Measurements from ENCODE around the gene SHH.

SHH gene

DNA sequence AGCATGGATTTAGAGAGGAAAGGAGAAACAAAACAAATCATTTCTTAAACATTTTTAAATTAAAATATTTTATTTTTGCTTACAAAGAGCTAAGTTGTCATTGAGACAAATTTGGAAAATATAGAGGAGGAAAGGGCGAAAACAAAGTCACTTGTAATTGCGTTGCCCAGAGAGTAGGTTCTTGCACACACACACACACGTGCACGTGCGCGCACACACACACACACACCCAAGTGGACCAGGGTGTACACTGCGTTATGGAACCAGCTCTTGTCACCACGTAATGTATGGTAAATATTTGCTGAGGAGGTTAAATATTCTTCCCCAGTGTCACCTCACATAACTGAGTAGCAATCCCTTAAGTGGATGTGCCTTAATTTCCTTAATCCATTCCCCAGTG lies 21.6 kb downstream of the SHH start:
- DNase-seq = no peak

GRCh38 chr7:155789001-155789725 lies 23.1 kb downstream of the SHH start:
- peak in 1 of 2 donors; percentile 19 for DNase-seq

DNA sequence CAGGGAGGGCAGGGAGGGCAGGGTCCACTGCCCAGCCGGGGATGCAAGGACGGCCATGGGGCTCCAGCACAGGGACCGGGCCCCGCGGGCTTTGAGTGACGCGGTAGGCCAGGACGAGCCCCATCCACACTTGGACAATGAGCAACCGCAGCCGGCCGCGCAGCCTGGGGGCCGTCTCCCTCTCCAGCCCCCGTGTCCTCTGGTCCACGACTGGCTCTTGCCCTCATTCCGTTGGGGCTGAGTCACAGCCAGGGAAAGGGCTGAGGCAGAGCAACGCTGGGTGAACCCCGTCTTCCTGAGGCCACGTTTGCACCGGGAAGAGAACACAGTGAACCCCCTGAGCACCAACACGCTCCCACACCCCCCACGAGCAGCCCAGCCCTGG lies 23.7 kb downstream of the SHH start:
- no peak for DNase-seq

DNA sequence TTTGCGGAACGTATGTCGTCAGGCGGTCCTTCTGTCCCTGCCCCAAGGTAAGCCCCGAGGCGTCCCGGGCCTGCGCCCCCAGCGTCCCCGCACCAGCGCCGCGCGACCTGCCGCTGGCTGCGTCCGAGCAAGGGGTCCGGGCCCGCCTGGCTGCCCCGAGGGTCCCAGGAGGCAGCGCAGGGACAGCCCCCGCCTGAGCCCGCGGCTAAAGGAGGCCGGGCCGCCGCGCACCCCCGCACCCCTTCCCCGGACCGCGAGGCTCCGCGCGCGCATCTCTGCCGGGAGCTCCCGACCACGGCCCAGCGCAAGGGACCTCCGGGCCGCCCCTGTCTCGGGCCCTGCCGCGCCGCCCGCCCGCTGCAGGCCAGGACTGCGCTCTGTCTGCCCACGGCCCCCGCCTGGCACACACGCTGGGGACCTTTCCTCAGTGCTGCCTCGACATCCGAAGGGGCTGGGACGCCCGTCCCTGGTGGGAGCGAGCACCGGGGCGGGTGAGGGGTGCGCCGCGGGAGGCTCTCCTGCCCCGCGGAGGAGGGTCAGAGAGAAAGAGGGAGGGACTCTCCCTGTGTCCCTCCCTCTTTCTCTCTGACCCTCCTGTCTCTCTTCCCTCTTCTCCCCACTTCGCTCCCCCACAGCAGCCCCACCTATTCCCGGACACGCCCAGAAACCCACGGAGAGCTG lies 25.0 kb downstream of the SHH start:
- DNase-seq = no peak

DNA sequence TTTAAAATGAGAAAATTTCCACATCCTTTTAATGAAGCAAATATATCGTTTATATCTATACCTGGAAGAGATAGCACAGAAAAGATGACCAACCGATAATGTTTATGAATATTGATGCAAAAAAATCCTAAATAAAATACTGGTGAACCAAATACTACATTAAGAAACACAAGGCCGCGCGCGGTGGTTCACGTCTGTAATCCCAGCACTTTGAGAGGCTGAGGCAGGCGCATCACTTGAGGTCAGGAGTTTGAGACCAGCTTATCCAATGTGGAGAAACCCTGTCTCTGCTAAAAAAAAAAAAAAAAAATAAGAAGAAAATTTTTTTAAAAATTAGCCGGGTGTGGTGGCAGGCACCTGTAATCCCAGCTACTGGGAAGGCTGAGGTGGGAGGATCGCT lies 25.8 kb downstream of the SHH start:
- no peak for DNase-seq

DNA sequence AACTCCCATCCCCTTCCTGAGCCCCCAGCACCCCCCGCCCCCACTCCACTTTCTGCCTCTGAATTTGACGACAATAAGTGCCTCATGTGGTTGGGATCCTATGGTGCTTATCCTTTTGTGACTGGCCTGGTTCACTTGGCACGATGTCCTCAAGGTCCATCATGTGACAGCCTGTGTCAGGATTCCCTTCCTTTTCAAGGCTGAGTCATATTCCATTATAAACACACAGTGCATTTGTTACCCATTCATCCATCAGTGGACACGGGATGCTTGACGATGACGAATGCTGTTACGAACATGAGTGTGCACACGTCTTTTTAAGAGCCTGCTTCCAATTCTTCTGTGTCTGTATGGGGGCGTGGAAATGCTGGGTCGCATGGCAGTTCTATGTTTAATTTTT lies 26.7 kb downstream of the SHH start:
- no peak for DNase-seq

DNA sequence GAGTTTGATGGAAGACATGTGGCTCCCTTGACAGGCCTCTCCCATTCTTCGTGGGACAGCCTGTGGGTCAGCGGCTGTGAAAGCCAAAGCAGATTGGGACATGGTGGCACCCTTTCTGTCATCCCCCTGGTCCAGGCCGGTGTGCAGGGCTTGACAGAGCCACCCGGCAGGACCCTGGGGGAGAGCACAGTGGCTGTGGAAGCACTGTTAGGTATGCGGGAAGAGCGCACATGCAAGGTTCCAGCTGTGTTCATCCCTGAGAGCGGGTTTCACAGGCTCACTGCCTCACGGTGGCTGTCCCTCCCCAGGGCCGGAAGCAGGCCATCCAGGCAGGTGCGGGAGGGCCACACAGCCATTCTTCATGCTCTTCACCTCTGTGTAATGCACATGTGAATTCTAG lies 29.8 kb downstream of the SHH start:
- no peak for DNase-seq

DNA sequence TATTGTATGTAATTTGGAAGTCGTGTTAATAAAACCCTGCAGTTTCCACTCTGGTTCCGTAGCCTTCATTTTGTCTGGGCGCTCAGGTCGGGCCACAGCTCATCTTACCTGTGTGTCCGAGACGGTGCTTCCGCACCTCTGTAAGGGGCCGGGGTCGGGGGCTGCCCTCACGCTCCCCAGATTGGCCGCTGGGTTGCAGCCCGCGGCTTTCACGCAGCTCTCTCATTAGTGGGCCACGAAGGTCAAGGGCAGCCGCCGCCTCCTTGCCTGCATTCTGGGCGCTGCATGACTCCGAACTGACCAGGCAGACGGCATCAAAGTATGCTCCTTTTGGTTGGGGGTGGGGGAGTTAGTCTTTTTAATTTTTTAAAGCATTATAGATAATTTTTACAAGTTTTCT lies 30.8 kb downstream of the SHH start:
- DNase-seq = no peak

- DNase-seq = no peak
Measured at GRCh38 chr7:155780884-155781283, 31.4 kb downstream of the SHH start.

- DNase-seq = no peak
Measured at GRCh38 chr7:155778349-155778748, 33.9 kb downstream of the SHH start.

GRCh38 chr7:155776606-155777005 lies 35.7 kb downstream of the SHH start:
- DNase-seq = no peak

- no peak for DNase-seq
Measured at GRCh38 chr7:155775691-155776090, 36.6 kb downstream of the SHH start.

DNA sequence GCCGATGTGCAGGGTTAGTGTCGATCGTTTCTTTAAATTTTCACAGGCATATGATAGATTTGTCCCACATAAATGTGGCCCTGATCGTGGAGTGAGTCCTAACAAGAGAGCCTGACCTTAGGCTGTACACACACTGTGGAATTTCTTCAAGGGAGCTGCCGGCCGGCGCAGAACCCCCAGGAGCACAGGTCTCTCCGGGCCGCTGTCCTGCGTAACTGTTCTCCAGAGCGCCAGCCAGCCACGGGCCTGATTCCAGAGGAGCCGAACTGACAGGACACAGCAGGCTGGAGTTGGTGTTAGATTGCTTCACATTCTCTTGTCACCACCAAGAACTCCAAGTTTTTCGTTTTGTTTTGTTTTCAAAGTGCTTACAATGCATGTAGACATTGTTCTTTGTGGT lies 37.3 kb downstream of the SHH start:
- DNase-seq = no peak

DNA sequence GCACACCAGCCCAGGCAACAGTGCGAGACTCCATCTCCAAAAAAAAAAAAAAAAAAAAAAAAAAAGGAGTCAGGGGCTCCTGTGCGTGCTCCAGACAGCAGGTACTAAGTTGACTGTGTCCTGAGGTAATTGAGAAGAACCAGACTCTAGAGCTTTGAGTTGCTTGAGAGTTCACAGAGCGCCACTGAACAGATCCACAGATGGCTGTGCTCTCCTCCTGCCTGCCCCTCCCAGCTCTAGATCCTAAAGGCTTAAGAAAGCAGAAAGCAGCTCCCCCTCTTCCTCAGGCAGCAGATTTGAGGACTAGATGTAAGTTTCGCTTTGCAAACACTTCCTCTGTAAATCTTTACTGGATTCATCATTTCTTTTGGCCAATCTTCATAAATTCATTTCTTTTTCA lies 38.7 kb downstream of the SHH start:
- no peak for DNase-seq

GRCh38 chr7:155770241-155770640 lies 42.0 kb downstream of the SHH start:
- DNase-seq = no peak

- peak in 1 of 2 donors; percentile 31 for DNase-seq
Measured at GRCh38 chr7:155769701-155770100, 42.6 kb downstream of the SHH start.

DNA sequence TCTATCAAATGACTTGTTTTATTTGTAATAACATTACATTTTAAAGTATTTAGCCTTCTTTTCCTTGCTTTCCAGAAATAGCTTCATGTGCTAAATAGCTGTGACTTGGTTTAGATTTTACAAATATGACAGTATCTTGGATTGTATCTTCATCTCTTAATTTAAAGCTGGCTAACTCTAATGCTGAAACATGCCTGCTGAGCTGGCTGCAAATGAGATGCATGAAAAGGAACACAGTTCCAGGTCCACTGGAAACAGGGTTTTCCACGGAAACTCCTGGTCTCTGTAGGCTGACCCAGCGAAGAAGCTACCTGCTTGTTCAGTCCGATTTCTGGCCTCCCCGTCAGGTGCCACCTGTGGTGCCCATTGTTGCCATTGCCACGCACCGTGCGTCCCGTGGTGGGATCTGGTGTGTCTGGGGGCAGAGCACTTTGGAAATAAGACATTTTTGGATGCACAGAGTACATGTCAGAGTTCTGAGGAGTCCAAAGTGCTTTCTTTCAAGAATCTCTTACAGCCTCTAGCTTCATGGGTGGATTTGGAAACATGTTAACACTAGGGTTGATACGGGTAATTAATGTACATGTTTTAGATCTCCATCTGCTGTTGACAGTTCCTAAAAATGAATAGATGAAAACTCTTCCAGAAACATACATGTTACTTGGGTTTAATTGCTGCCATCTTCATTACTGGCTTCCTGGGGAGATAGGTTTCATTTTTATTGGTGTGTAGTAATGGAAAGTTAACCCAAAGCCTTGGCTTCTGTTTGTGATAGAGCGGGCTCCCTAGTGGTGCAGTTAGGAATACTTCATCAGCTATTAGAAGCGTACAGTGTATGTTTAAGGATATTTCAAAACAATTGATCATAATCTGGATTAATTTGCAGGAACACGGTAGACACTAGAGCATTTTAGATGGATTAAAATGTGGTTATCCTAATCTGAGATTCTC lies 45.0 kb downstream of the SHH start:
- no peak for DNase-seq

DNA sequence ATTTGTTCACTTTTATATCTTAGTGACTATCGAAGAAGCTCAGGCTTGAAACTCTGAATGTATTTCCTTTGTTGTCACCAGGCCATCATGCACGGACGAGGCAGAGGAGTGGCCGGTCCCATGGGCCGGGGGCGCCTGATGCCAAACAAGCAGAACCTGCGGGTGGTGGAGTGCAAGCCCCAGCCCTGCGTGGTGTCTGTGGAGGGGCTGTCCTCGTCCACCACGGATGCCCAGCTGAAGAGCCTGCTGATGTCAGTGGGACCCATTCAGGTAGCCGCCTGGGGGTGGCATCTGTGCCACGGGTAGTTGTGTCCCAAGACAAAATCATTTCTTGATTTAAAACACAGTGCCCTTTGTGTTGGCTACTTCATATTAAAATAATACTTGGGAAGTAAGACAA lies 45.9 kb downstream of the SHH start:
- DNase-seq = no peak

DNA sequence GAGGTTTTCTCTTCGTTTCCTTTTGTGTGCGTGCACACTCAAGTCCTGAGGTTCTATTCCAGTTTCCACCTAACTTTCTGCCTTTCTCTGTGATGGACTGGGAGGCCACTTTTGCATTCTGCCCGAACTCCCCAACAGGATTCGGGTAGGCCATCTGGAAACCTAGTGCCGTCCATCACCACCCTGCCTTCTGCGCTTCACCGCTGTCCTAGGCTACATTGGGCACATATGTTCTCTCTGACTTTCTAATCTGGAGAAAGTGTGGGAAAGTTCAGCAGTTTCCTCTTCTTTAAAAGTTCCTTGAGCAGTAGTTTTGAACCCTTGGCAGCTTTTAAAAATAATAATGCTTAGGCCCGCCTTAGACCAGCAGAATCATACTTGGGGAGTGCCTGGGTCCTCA lies 46.8 kb downstream of the SHH start:
- DNase-seq = no peak

GRCh38 chr7:155764438-155764793 lies 47.8 kb downstream of the SHH start:
- DNase-seq = no peak

DNA sequence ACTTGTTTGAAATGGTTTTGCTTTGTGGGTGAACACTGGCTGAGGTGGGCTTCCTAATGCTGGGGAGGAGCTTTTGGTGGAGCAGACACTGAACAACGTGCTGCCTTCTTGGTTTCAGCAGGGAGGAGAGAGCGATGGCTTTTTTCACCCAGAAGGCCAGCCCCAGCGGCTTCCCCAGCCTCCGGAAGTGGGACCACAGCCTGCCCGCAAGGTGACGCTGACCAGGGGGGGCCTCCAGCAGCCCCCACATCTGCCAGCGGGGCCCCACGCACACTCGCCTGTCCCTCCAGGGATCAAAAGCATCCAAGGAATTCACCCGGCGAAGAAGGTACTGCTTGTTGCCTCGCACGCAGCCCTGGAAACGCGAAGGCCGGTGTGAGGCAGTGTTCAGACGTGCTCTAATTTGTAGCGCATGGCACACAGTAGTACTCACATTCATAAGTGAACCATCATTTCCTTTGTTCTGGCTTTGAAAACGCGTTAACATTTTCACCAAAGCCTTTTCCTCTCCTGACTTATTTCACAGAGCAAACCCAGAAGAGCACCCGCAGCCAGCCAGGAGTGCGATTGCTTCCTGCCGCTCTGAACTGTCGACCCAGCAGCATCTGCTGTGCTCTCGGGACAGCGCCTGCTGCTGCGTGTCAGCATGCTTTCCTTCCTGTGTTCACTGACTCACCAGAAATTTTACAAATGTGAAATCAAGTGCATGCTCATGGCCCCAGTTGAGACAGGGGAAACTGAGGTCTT lies 48.4 kb downstream of the SHH start:
- no peak for DNase-seq

GRCh38 chr7:155763122-155763521 lies 49.1 kb downstream of the SHH start:
- DNase-seq = no peak

GRCh38 chr7:155762655-155763054 lies 49.6 kb downstream of the SHH start:
- no peak for DNase-seq
